Measurements from ENCODE around the gene TRAPPC8.

- no peak for TF ChIP-seq CTCF (IDR thresholded peaks at IDR 0.05)
- no peak for TF ChIP-seq POLR2A (IDR thresholded peaks at IDR 0.05)
These were observed 92.1 kb downstream of the TRAPPC8 start for GRCh38 chr18:31850844-31851243.

Measured in prostate gland (tissue), 2 donors.